ENCODE results near the gene GABRR3.

GABRR3 gene

GRCh38 chr3:97988784-97989568 is 46.1 kb downstream of the GABRR3 start:
- DNase-seq = no peak

GRCh38 chr3:97987306-97987705 is 47.8 kb downstream of the GABRR3 start:
- DNase-seq = no peak

GRCh38 chr3:97983933-97984491 is 51.1 kb downstream of the GABRR3 start:
- DNase-seq = no peak

- DNase-seq = no peak
These were observed 53.2 kb downstream of the GABRR3 start for GRCh38 chr3:97981886-97982285.

- no peak for DNase-seq
These were observed 55.5 kb downstream of the GABRR3 start for GRCh38 chr3:97979610-97980009.

GRCh38 chr3:97975466-97975865 is 59.6 kb downstream of the GABRR3 start:
- no peak for DNase-seq

GRCh38 chr3:97974996-97975395 is 60.1 kb downstream of the GABRR3 start:
- no peak for DNase-seq

GRCh38 chr3:97972976-97973375 is 62.1 kb downstream of the GABRR3 start:
- DNase-seq = no peak

GRCh38 chr3:97971679-97972567 is 63.2 kb downstream of the GABRR3 start, which contains the start of gene RIOX2:
Gene RIOX2, minus strand, starts transcription at chr3:97972431. Its CDS starts 4,838 bp downstream, at chr3:97967593.
- peak; percentile 61 for DNase-seq

GRCh38 chr3:97970956-97971620 is 64.0 kb downstream of the GABRR3 start:
- DNase-seq = no peak

- DNase-seq = no peak
These were observed 65.0 kb downstream of the GABRR3 start for GRCh38 chr3:97970156-97970555.

- DNase-seq = no peak
These were observed 65.6 kb downstream of the GABRR3 start for GRCh38 chr3:97969541-97969940.

- no peak for DNase-seq
These were observed 66.7 kb downstream of the GABRR3 start for GRCh38 chr3:97968376-97968775.

- DNase-seq = no peak
These were observed 67.1 kb downstream of the GABRR3 start for GRCh38 chr3:97967966-97968365.

GRCh38 chr3:97960993-97961766 is 73.9 kb downstream of the GABRR3 start:
- peak; percentile 45 for DNase-seq

GRCh38 chr3:97960551-97960950 is 74.6 kb downstream of the GABRR3 start:
- no peak for DNase-seq

- no peak for DNase-seq
These were observed 75.2 kb downstream of the GABRR3 start for GRCh38 chr3:97959872-97960271.

GRCh38 chr3:97958796-97959195 is 76.3 kb downstream of the GABRR3 start:
- DNase-seq = no peak

GRCh38 chr3:97958396-97958795 is 76.7 kb downstream of the GABRR3 start:
- peak; percentile 41 for DNase-seq

GRCh38 chr3:97957617-97958311 is 77.4 kb downstream of the GABRR3 start:
- no peak for DNase-seq

- DNase-seq = no peak
These were observed 79.1 kb downstream of the GABRR3 start for GRCh38 chr3:97956051-97956450.
